ENCODE results near the gene NID1.

DNA sequence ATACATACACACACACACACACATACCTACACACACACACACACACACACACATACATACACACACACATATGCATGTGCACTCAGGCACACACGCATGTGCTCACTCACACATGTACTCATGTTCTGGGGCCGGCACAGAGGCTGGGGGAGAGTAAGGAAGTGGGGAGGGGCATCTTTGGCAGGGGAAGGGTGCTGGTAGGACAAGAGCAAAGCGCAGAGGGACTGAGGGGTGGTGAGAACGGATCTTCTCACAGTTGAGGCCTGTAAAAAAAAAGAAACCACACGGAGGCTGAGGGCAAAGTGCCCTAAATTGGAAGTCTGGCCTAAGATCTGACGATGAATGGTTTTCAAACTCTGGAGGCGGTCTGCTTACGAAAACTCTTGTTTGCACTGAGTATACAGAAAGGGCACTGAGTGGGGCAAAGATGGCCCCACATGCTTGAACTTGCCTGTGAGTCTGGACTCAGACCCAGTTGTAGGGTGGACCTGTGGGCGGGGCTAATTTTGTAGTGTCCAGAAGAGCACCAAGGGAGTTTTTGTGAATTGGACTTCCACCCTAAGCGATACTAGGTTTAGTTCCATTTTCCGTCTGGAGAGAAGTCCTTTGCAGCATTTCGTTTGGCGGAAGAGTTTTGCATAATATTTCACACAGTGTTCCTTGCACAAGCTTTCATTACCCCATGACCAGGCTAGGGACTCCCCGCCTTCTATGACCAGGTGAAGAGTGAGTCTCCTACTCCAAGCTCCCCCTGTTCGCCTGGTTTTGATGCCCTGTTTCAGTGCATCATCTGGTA is 118.9 kb downstream of the NID1 start:
- TF ChIP-seq, protein P1, sequence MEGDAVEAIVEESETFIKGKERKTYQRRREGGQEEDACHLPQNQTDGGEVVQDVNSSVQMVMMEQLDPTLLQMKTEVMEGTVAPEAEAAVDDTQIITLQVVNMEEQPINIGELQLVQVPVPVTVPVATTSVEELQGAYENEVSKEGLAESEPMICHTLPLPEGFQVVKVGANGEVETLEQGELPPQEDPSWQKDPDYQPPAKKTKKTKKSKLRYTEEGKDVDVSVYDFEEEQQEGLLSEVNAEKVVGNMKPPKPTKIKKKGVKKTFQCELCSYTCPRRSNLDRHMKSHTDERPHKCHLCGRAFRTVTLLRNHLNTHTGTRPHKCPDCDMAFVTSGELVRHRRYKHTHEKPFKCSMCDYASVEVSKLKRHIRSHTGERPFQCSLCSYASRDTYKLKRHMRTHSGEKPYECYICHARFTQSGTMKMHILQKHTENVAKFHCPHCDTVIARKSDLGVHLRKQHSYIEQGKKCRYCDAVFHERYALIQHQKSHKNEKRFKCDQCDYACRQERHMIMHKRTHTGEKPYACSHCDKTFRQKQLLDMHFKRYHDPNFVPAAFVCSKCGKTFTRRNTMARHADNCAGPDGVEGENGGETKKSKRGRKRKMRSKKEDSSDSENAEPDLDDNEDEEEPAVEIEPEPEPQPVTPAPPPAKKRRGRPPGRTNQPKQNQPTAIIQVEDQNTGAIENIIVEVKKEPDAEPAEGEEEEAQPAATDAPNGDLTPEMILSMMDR (conservative IDR thresholded peaks at IDR 0.05): no peak
- TF ChIP-seq ZFX (IDR thresholded peaks at IDR 0.05): no peak

All from C4-2B (cell line).